Anterior cingulate cortex (tissue), 58 donors: ENCODE data around the gene ARID1B.
A peak's percentile ranks its signal among the peaks of the same experiment; 100 is the strongest.

ENCODE experiments used
- DNase-seq, 58 donors: peaks; one replicate each; lab custom pipeline; 2025; lab: John Stamatoyannopoulos, UW

Gene ARID1B

GRCh38 chr6:156773935-156774852 lies 3.0 kb upstream of the ARID1B start:
- no peak for DNase-seq

- DNase-seq = peak in 6 of 58 donors; percentile 3 to 19 (median 17)
Measured at GRCh38 chr6:156774863-156775405, 2.2 kb upstream of the ARID1B start.

GRCh38 chr6:156775717-156776116 lies 1.5 kb upstream of the ARID1B start:
- no peak for DNase-seq

GRCh38 chr6:156776470-156776839 lies 723 bp upstream of the ARID1B start:
- DNase-seq = peak in 1 of 58 donors; percentile 38

GRCh38 chr6:156777577-156778453 lies 637 bp downstream of the ARID1B start:
- peak in 42 of 58 donors; percentile 18 to 72 (median 48) for DNase-seq

GRCh38 chr6:156778454-156779205 lies 1.5 kb downstream of the ARID1B start:
- peak in 41 of 58 donors; percentile 16 to 74 (median 42) for DNase-seq

GRCh38 chr6:156779206-156780094 lies 2.3 kb downstream of the ARID1B start:
- DNase-seq = peak in 38 of 58 donors; percentile 11 to 74 (median 44)

GRCh38 chr6:156780102-156780641 lies 3.0 kb downstream of the ARID1B start:
- DNase-seq = peak in 47 of 58 donors; percentile 7 to 90 (median 41)

- no peak for DNase-seq
Measured at GRCh38 chr6:156780962-156781853, 4.0 kb downstream of the ARID1B start.

GRCh38 chr6:156781861-156782631 lies 4.9 kb downstream of the ARID1B start:
- no peak for DNase-seq

GRCh38 chr6:156782691-156783320 lies 5.6 kb downstream of the ARID1B start:
- no peak for DNase-seq

GRCh38 chr6:156783958-156784357 lies 6.8 kb downstream of the ARID1B start:
- DNase-seq = peak in 1 of 58 donors; percentile 18

GRCh38 chr6:156786652-156787051 lies 9.5 kb downstream of the ARID1B start:
- DNase-seq = no peak

- no peak for DNase-seq
Measured at GRCh38 chr6:156787569-156788492, 10.7 kb downstream of the ARID1B start.
